Adrenal gland (tissue), 12 donors: ENCODE data around the gene ARID5B. TPM values are rescaled to one million over a fixed set of nuclear protein-coding genes. Genes with fewer than 3 reads are reported as not detected.

ENCODE experiments used
- DNase-seq, 7 donors: peaks; one replicate each; pipeline ENCODE4 v3.0.0-alpha.2; 2019 to 2020
- H3K27ac ChIP-seq, 5 donors: fragments of 200-600 bp; sonication (generic) in 4 of 5; 1 replicate in 3 of 5; 2 replicates in 2 of 5; pipeline versions ENCODE4 v1.5.1 to v1.8.0; 2016 to 2020; ENCODE audit warnings: mild to moderate bottlenecking in 1 of 5
- H3K27me3 ChIP-seq: fragments of 200-600 bp; 2 replicates; pipeline ENCODE4 v1.8.0; 2021
- H3K36me3 ChIP-seq, 2 donors: fragments of 200-600 bp; replicated peaks in 1 of 2; 1 replicate in 1 of 2; 2 replicates in 1 of 2; pipeline versions ENCODE4 v1.5.1 to v1.8.0; 2018 to 2022
- H3K4me1 ChIP-seq, 2 donors: fragments of 200-600 bp; replicated peaks in 1 of 2; 1 replicate in 1 of 2; 2 replicates in 1 of 2; pipeline versions ENCODE4 v1.5.1 to v1.8.0; 2018 to 2021
- H3K4me3 ChIP-seq, 4 donors: fragments of 200-600 bp; sonication (generic) in 3 of 4; one replicate each; pipeline ENCODE4 v1.5.1; 2016 to 2018
- H3K9me3 ChIP-seq, 3 donors: fragments of 200-600 bp; sonication (generic) in 1 of 3; replicated peaks in 1 of 3; 1 replicate in 2 of 3; 2 replicates in 1 of 3; pipeline versions ENCODE4 v1.5.1 to v1.8.0; 2016 to 2021
- CTCF ChIP-seq, 6 experiments: fragments of 450-650 bp in 4 of 6; fragments of 200-600 bp in 2 of 6; sonication (generic) in 1 of 6; IDR thresholded peaks; 1 replicate in 5 of 6; 2 replicates in 1 of 6; pipeline versions ENCODE4 v1.5.1 to v1.8.0; 2016 to 2021; ENCODE audit warnings: antibody characterized with exemption in 6 of 6, mild to moderate bottlenecking in 2 of 6, moderate library complexity in 1 of 6
- POLR2A ChIP-seq, 2 donors: fragments of 450-650 bp; IDR thresholded peaks; one replicate each; pipeline ENCODE4 v1.6.1; 2017; ENCODE audit warnings: antibody characterized with exemption in 2 of 2, mild to moderate bottlenecking in 2 of 2, moderate library complexity in 1 of 2
- WGBS, 4 donors: extraction: QIAGEN DNeasy Blood & Tissue Kit in 2 of 4; methylation state at CpG; one replicate each; pipeline versions ENCODE4 v1.1.5 to v1.1.7; 2013 to 2017; 5-methylcytosine and 5-hydroxymethylcytosine counted together
- intact Hi-C, 2 donors: fragments of 100-400 bp; cut with DNase I; formaldehyde crosslinking; loops; one replicate each; pipeline versions ENCODE4 v1.14.1 to v1.15.0; 2022 to 2023
- polyA plus RNA-seq, 3 donors: library from polyadenylated mRNA; stranded (reverse); fragments of 200-250 nt in 2 of 3; fragments of 350-450 nt in 1 of 3; fragmentation: Illumina TruSeq in 1 of 3; extraction: RNeasy Lipid Tissue Mini Kit (QIAGEN cat#74804) in 1 of 3; gene quantifications; one replicate each; pipeline ENCODE4 v1.2.3, GENCODE V29; 2013 to 2014
- total RNA-seq, 9 donors: library from RNA; depleted of rRNA in 4 of 9; stranded (reverse); fragments of >200 nt in 4 of 9; fragments of 120-200 nt in 1 of 9; fragmentation: NEBNext Ultra II Directional in 1 of 9; extraction: Animal tissue kit (Norgen Biotek cat#: 25700) in 1 of 9; gene quantifications; one replicate each; pipeline versions ENCODE4 v1.1.0 to v1.2.4, GENCODE V29; 2013 to 2023
- donor health status: healthy with polysubstance abuse.
- donor health status: Bipolar disorder and iron deficiency.
- donor health status: DM: yes; HTN: yes; CAD: no.
- donor health status: DM: no; HTN: no; CAD: no.
- donor health status: DM: no; HTN: no; CAD: no.
- donor health status: DM: yes; HTN: yes; CAD: no.

ARID5B gene
- total and polyA plus RNA-seq, 12 donors = 5.7 to 42.4 (median 23.8) TPM

GRCh38 chr10:62085821-62086220, 184.3 kb downstream of the ARID5B start:
- peaks cover 20 to 44% of the 10 kb centered on the region in 2 donors for H3K4me1 ChIP-seq

GRCh38 chr10:62087329-62087728, 185.8 kb downstream of the ARID5B start:
- Histone ChIP-seq H3K9me3 (no peaks in the 10 kb centered on the region), H3K27me3 (no peaks in the 10 kb centered on the region), H3K4me3 (no peak overlapping the region), H3K36me3 (peaks cover 0 to 44% of the 10 kb centered on the region in 2 donors), H3K27ac (no peak overlapping the region), H3K4me1 (peaks cover 15 to 28% of the 10 kb centered on the region in 2 donors)
- TF ChIP-seq CTCF (IDR thresholded peaks at IDR 0.05) = no peak
- no peak for TF ChIP-seq POLR2A (IDR thresholded peaks at IDR 0.05)
- 83 to 90% (median 85%) methylated on average over 2 of the region's 2 CpGs for WGBS, 4 donors
- no peak for DNase-seq
- intact Hi-C loops = no loop called here

More at GRCh38 chr10:62085821-62086220, 184.3 kb downstream of the ARID5B start:
- 94 to 99% (median 97%) methylated on average over 2 of the region's 2 CpGs for WGBS, 4 donors
- Histone ChIP-seq H3K27me3 (no peaks in the 10 kb centered on the region), H3K4me3 (no peak overlapping the region), H3K9me3 (no peaks in the 10 kb centered on the region), H3K27ac (no peak overlapping the region), H3K36me3 (peaks cover 0 to 29% of the 10 kb centered on the region in 2 donors)
- intact Hi-C loops = no loop called here
- DNase-seq = no peak
- TF ChIP-seq POLR2A (IDR thresholded peaks at IDR 0.05) (no peak), CTCF (IDR thresholded peaks at IDR 0.05) (no peak)

GRCh38 chr10:62088786-62089185, 187.3 kb downstream of the ARID5B start:
- Histone ChIP-seq H3K27ac (no peak overlapping the region), H3K4me1 (peaks cover 3 to 14% of the 10 kb centered on the region in 2 donors), H3K4me3 (no peak overlapping the region), H3K9me3 (no peaks in the 10 kb centered on the region), H3K27me3 (no peaks in the 10 kb centered on the region), H3K36me3 (peaks cover 0 to 52% of the 10 kb centered on the region in 2 donors)
- intact Hi-C loops = no loop called here
- WGBS, 4 donors = 94 to 99% (median 99%) methylated on average over 3 of the region's 3 CpGs
- TF ChIP-seq CTCF (IDR thresholded peaks at IDR 0.05) (no peak), POLR2A (IDR thresholded peaks at IDR 0.05) (no peak)
- no peak for DNase-seq

GRCh38 chr10:62092301-62093030, 191.0 kb downstream of the ARID5B start:
- TF ChIP-seq CTCF (IDR thresholded peaks at IDR 0.05) (no peak), POLR2A (IDR thresholded peaks at IDR 0.05) (no peak)
- H3K4me3 ChIP-seq = no peak overlapping the region
- 97 to 98% (median 97%) methylated on average over 20 to 22 of the region's 22 CpGs for WGBS, 4 donors
- H3K9me3 ChIP-seq = no peaks in the 10 kb centered on the region
- H3K4me1 ChIP-seq = peaks cover 12 to 27% of the 10 kb centered on the region in 2 donors
- H3K36me3 ChIP-seq = peaks cover 0 to 39% of the 10 kb centered on the region in 2 donors
- H3K27me3 ChIP-seq = no peaks in the 10 kb centered on the region
- H3K27ac ChIP-seq = no peak overlapping the region
- no peak for DNase-seq
- intact Hi-C loops = no loop called here
